RWPE2 (cell line): ENCODE data around the gene ABCC4.

Experiments
- ATAC-seq: fragments of 200-7000 bp; cut with Tn5 transposase; 3 replicates; pipeline ENCODE4 v1.9.1; 2021; ENCODE audit warnings: low read depth
- DNase-seq: peaks from one replicate; pipeline ENCODE4 v3.0.0-alpha.2; 2020; ENCODE audit warnings: low spot score
- H3K27ac ChIP-seq: fragments of 450-650 bp; 2 replicates; pipeline ENCODE4 v1.5.1; 2017; ENCODE audit warnings: mild to moderate bottlenecking; ENCODE audit not compliant: poor library complexity, severe bottlenecking
- H3K27me3 ChIP-seq: fragments of 250-450 bp; sonication (Bioruptor Pico); 2 replicates; pipeline ENCODE4 v1.5.1; 2021; ENCODE audit warnings: mild to moderate bottlenecking, moderate library complexity; ENCODE audit not compliant: insufficient read depth, poor library complexity, severe bottlenecking
- H3K36me3 ChIP-seq: fragments of 250-450 bp; sonication (Bioruptor Pico); 2 replicates; pipeline ENCODE4 v1.5.1; 2020; ENCODE audit warnings: low read depth, mild to moderate bottlenecking, moderate library complexity
- H3K4me1 ChIP-seq: fragments of 250-450 bp; sonication (Bioruptor Pico); 2 replicates; pipeline ENCODE4 v1.5.1; 2021; ENCODE audit warnings: mild to moderate bottlenecking, moderate library complexity; ENCODE audit not compliant: insufficient read depth, poor library complexity, severe bottlenecking
- H3K4me3 ChIP-seq: fragments of 250-450 bp; sonication (Bioruptor Pico); 2 replicates; pipeline ENCODE4 v1.5.1; 2021; ENCODE audit warnings: mild to moderate bottlenecking, moderate library complexity; ENCODE audit not compliant: severe bottlenecking
- H3K9me3 ChIP-seq: fragments of 250-450 bp; sonication (Bioruptor Pico); 2 replicates; pipeline ENCODE4 v1.5.1; 2021; ENCODE audit warnings: mild to moderate bottlenecking, moderate library complexity; ENCODE audit not compliant: severe bottlenecking
- CTCF ChIP-seq: fragments of 450-650 bp; IDR thresholded peaks from one replicate; pipeline ENCODE4 v1.5.1; 2017; ENCODE audit warnings: mild to moderate bottlenecking, moderate library complexity; ENCODE audit not compliant: poor library complexity, severe bottlenecking

ABCC4 gene

GRCh38 chr13:95002126-95002525, 299.1 kb downstream of the ABCC4 start:
- H3K36me3 ChIP-seq: no peaks in the 10 kb centered on the region
- no peaks in the 10 kb centered on the region for H3K4me1 ChIP-seq
- no peak for TF ChIP-seq CTCF
- H3K9me3 ChIP-seq: no peaks in the 10 kb centered on the region
- no peak for DNase-seq
- no peak overlapping the region for H3K4me3 ChIP-seq
- no peak overlapping the region for H3K27ac ChIP-seq
- no peaks in the 10 kb centered on the region for H3K27me3 ChIP-seq
- no peak for ATAC-seq

- Histone ChIP-seq H3K27me3 (no peaks in the 10 kb centered on the region), H3K36me3 (no peaks in the 10 kb centered on the region), H3K27ac (no peak overlapping the region), H3K4me3 (no peak overlapping the region), H3K9me3 (no peaks in the 10 kb centered on the region), H3K4me1 (no peaks in the 10 kb centered on the region)
- no peak for TF ChIP-seq CTCF
- no peak for DNase-seq
- ATAC-seq: 0 out of 3 replicates have a peak, but pooled peaks have one; percentile 29
Observed at GRCh38 chr13:94999871-95000270, 301.4 kb downstream of the ABCC4 start.

- ATAC-seq (no peak), DNase-seq (no peak)
- no peaks in the 10 kb centered on the region for H3K27me3 ChIP-seq
- no peak overlapping the region for H3K27ac ChIP-seq
- no peaks in the 10 kb centered on the region for H3K4me1 ChIP-seq
- no peaks in the 10 kb centered on the region for H3K9me3 ChIP-seq
- H3K36me3 ChIP-seq: no peaks in the 10 kb centered on the region
- TF ChIP-seq CTCF: no peak
- no peak overlapping the region for H3K4me3 ChIP-seq
Observed at GRCh38 chr13:94997126-94997525, 304.1 kb downstream of the ABCC4 start.

- Histone ChIP-seq H3K4me1 (no peaks in the 10 kb centered on the region), H3K27me3 (no peaks in the 10 kb centered on the region), H3K9me3 (no peaks in the 10 kb centered on the region), H3K4me3 (no peak overlapping the region), H3K27ac (no peak overlapping the region), H3K36me3 (no peaks in the 10 kb centered on the region)
- ATAC-seq (no peak), DNase-seq (no peak)
- no peak for TF ChIP-seq CTCF
Observed at GRCh38 chr13:94996445-94996844, 304.8 kb downstream of the ABCC4 start.

- no peak for TF ChIP-seq CTCF
- ATAC-seq (no peak), DNase-seq (no peak)
- Histone ChIP-seq H3K27me3 (no peaks in the 10 kb centered on the region), H3K27ac (no peak overlapping the region), H3K36me3 (no peaks in the 10 kb centered on the region), H3K4me1 (no peaks in the 10 kb centered on the region), H3K9me3 (no peaks in the 10 kb centered on the region), H3K4me3 (no peak overlapping the region)
Observed at GRCh38 chr13:94994506-94994905, 306.7 kb downstream of the ABCC4 start.
